Brain microvascular endothelial cell (primary cell): Measurements from ENCODE around the gene TNK1.

ENCODE experiments used
- DNase-seq: peaks from one replicate; pipeline ENCODE4 v3.0.0-alpha.2; 2020
- H3K27ac ChIP-seq: fragments of 250-450 bp; sonication (Bioruptor Pico); 2 replicates; pipeline ENCODE4 v1.5.1; 2020; ENCODE audit warnings: mild to moderate bottlenecking, moderate library complexity
- H3K27me3 ChIP-seq: fragments of 250-450 bp; sonication (Bioruptor Pico); replicated peaks from 2 replicates; pipeline ENCODE4 v1.5.1; 2020; ENCODE audit warnings: mild to moderate bottlenecking
- H3K36me3 ChIP-seq: fragments of 250-450 bp; sonication (Bioruptor Pico); replicated peaks from 2 replicates; pipeline ENCODE4 v1.5.1; 2020; ENCODE audit warnings: mild to moderate bottlenecking
- H3K4me3 ChIP-seq: 2 replicates; pipeline ENCODE4 v1.5.1; 2011; ENCODE audit warnings: low read depth, mild to moderate bottlenecking, control low read depth, low read length, moderate library complexity
- CTCF ChIP-seq: IDR thresholded peaks from 2 replicates; pipeline ENCODE4 v1.5.1; 2011; ENCODE audit warnings: low read depth, mild to moderate bottlenecking, moderate library complexity, low read length, control low read depth, inconsistent platforms; ENCODE audit errors: missing control alignments
- in situ Hi-C: cut with HindIII; loops from 2 replicates; pipeline ENCODE4 v1.10.0; 2017; ENCODE audit warnings: low sequenced_read_pairs, low pct_ligation_motif_present

TNK1 gene

GRCh38 chr17:7410634-7411426, 29.9 kb downstream of the TNK1 start:
- no peak overlapping the region for H3K27ac ChIP-seq
- DNase-seq: no peak
- in situ Hi-C loops: no loop called here
- no peak for TF ChIP-seq CTCF
- H3K4me3 ChIP-seq: no peak overlapping the region
- H3K36me3 ChIP-seq: peaks cover 23% of the 10 kb centered on the region
- H3K27me3 ChIP-seq: no peaks in the 10 kb centered on the region

- no peak overlapping the region for H3K4me3 ChIP-seq
- no peaks in the 10 kb centered on the region for H3K27me3 ChIP-seq
- TF ChIP-seq CTCF: no peak
- in situ Hi-C loops: no loop called here
- DNase-seq: no peak
- H3K27ac ChIP-seq: no peak overlapping the region
- peaks cover 23% of the 10 kb centered on the region for H3K36me3 ChIP-seq
These were observed 30.5 kb downstream of the TNK1 start for GRCh38 chr17:7411427-7411750.

- peaks cover 23% of the 10 kb centered on the region for H3K36me3 ChIP-seq
- in situ Hi-C loops: no loop called here
- H3K27me3 ChIP-seq: no peaks in the 10 kb centered on the region
- H3K4me3 ChIP-seq: no peak overlapping the region
- TF ChIP-seq CTCF: no peak
- peak; percentile 9 for DNase-seq
- H3K27ac ChIP-seq: no peak overlapping the region
These were observed 32.6 kb downstream of the TNK1 start for GRCh38 chr17:7413346-7413985.

- H3K27me3 ChIP-seq: no peaks in the 10 kb centered on the region
- peaks cover 15% of the 10 kb centered on the region for H3K36me3 ChIP-seq
- in situ Hi-C loops: no loop called here
- H3K27ac ChIP-seq: no peak overlapping the region
- H3K4me3 ChIP-seq: no peak overlapping the region
- TF ChIP-seq CTCF: no peak
- DNase-seq: no peak
These were observed 33.9 kb downstream of the TNK1 start for GRCh38 chr17:7414837-7415236.

- no peak for DNase-seq
- Histone ChIP-seq H3K27ac (no peak overlapping the region), H3K27me3 (no peaks in the 10 kb centered on the region), H3K4me3 (no peak overlapping the region), H3K36me3 (peaks cover 9% of the 10 kb centered on the region)
- in situ Hi-C loops: no loop called here
- no peak for TF ChIP-seq CTCF
These were observed 34.9 kb downstream of the TNK1 start for GRCh38 chr17:7415784-7416183.
